ENCODE measurements around the gene LACTB.
A peak's percentile ranks its signal among the peaks of the same experiment; 100 is the strongest.

Gene LACTB

GRCh38 chr15:63083044-63083443 is 38.6 kb upstream of the LACTB start:
- in situ Hi-C loops (cut with HindIII; ENCODE audit: low sequenced_read_pairs), result no loop called here
- DNase-seq (ENCODE audit: low read depth, low spot score), result no peak
- H3K4me3 ChIP-seq (ENCODE audit: low read depth, low read length), result no peak overlapping the region
- no peak for TF ChIP-seq CTCF (IDR thresholded peaks at IDR 0.05; ENCODE audit: low read depth, low read length)

GRCh38 chr15:63083541-63083940 is 38.1 kb upstream of the LACTB start:
- in situ Hi-C loops (cut with HindIII; ENCODE audit: low sequenced_read_pairs), result no loop called here
- DNase-seq (ENCODE audit: low read depth, low spot score), result no peak
- TF ChIP-seq CTCF (IDR thresholded peaks at IDR 0.05; ENCODE audit: low read depth, low read length), result no peak

GRCh38 chr15:63084806-63085205 is 36.9 kb upstream of the LACTB start:
- TF ChIP-seq CTCF (IDR thresholded peaks at IDR 0.05; ENCODE audit: low read depth, low read length), result no peak
- no peak overlapping the region for H3K4me3 ChIP-seq (ENCODE audit: low read depth, low read length)
- no peak for DNase-seq (ENCODE audit: low read depth, low spot score)
- in situ Hi-C loops (cut with HindIII; ENCODE audit: low sequenced_read_pairs), result no loop called here

More at GRCh38 chr15:63083541-63083940, 38.1 kb upstream of the LACTB start:
- no peak overlapping the region for H3K4me3 ChIP-seq (ENCODE audit: low read depth, low read length)

GRCh38 chr15:63085289-63085688 is 36.4 kb upstream of the LACTB start:
- no peak for TF ChIP-seq CTCF (IDR thresholded peaks at IDR 0.05; ENCODE audit: low read depth, low read length)
- in situ Hi-C loops (cut with HindIII; ENCODE audit: low sequenced_read_pairs), result no loop called here
- DNase-seq (ENCODE audit: low read depth, low spot score), result no peak
- H3K4me3 ChIP-seq (ENCODE audit: low read depth, low read length), result no peak overlapping the region

GRCh38 chr15:63086271-63086670 is 35.4 kb upstream of the LACTB start:
- peak; percentile 16 for DNase-seq (ENCODE audit: low read depth, low spot score)
- no peak overlapping the region for H3K4me3 ChIP-seq (ENCODE audit: low read depth, low read length)
- in situ Hi-C loops (cut with HindIII; ENCODE audit: low sequenced_read_pairs), result no loop called here
- TF ChIP-seq CTCF (IDR thresholded peaks at IDR 0.05; ENCODE audit: low read depth, low read length), result no peak

- H3K4me3 ChIP-seq (ENCODE audit: low read depth, low read length), result no peak overlapping the region
- no peak for DNase-seq (ENCODE audit: low read depth, low spot score)
- in situ Hi-C loops (cut with HindIII; ENCODE audit: low sequenced_read_pairs), result no loop called here
- TF ChIP-seq CTCF (IDR thresholded peaks at IDR 0.05; ENCODE audit: low read depth, low read length), result no peak
Observed at GRCh38 chr15:63086947-63087346, 34.7 kb upstream of the LACTB start.
